Epidermal melanocyte (primary cell): ENCODE data around the gene ADGRL3.

Experiments
- DNase-seq: peaks from one replicate; pipeline ENCODE4 v3.0.0; 2011; ENCODE audit warnings: low spot score; ENCODE audit not compliant: insufficient read length

Gene ADGRL3

DNA sequence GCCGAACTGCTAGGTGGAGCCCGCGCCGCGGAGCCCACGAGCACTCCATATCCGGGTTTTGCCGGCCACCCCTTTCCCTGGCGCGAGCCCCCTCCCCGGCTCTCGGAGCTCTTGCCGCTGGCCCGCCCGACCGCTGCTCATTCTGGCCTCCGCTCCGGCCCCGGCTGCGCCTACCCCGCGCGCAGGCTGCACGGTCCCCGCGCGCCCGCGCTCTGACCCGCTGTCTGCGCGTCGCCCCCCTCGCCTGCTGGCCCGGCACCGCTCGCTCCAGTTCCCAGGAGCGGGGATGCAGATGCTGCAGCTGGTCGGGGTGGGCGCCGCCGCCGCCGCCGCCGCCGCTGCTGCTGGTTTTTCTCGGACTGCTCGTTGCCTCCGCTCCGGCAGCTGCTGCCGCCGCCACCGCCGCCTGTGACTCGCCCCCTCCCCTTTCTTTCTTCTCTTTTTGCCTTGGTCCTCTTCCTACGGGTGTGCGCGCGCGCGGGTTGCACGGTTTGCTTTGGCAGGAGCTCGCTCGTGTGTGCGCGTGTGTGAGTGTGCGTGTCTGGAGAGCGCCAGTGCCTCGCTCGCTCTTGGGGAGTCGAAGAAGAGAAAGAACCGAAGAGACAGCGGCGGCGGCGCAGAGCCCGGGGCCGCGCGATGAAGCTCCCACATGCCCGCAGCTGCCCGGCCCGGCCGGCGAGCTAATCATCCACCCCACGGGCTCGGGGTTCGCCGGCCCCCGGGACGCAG lies at the start of gene ADGRL3:
ADGRL3 (plus strand) TSS at position 140 of the 729 bp plus-strand sequence.
- DNase-seq: no peak

GRCh38 chr4:61152433-61152832 lies 47.7 kb upstream of the ADGRL3 start:
- DNase-seq: no peak

DNA sequence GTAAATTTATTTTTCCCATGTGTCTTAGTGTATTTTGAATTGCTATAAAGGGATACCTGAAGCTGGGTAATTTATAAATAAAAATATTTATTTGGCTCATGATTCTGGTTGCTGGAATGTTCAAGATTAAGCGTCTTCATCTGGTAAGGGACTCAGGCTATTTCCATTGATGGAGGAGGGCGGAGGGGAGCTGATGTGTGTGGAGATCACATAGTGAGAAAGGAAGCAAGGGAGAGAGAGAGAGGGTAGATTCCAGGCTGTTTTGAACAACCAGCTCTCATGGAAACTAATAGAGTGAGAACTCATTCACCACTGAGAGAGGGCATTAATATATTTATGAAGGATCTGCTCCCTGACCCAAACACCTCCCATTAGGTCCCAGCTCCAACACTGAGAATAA lies 39.6 kb upstream of the ADGRL3 start:
- DNase-seq: no peak

GRCh38 chr4:61162116-61162515 lies 38.0 kb upstream of the ADGRL3 start:
- no peak for DNase-seq

DNA sequence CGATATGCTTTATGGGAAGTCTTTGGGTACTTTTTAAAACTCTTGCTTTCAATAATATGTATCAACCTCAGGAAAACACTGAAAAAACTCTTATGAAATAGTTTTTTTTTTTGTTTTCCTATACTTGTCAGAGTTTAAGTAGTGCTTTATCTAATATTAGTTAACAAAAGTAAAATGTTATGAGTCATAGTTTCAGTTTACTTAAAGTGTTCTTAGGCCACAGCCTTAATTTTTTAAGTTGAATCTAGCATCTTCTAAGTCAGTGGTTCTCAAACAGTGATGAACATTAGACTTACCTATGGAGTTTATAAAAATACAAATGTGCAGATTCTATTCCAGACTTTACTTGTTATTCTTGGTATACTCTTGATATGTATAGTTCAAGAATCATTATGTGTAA lies 26.3 kb upstream of the ADGRL3 start:
- no peak for DNase-seq

- no peak for DNase-seq
Observed at GRCh38 chr4:61175495-61175894, 24.6 kb upstream of the ADGRL3 start.

- DNase-seq: no peak
Observed at GRCh38 chr4:61177367-61177766, 22.8 kb upstream of the ADGRL3 start.

GRCh38 chr4:61180405-61180804 lies 19.7 kb upstream of the ADGRL3 start:
- DNase-seq: no peak

DNA sequence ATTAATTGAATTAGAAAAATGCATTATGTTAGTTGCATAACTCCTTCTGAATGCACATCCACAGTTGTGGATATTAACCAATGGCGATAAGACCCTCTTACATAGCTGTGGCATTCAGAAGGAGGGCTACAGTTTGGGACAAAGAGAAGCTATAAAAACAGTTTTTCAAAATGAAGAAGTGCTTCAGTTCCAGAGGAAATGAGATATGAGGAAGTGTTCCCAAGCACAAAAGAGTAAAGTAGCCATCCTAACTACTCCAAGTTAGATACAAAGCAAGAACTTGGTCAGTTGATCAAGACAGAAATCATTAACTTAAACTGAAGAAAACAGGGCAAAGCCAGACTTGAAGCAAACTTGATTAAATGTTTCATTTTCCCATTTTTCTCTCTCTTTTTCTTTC lies 17.2 kb upstream of the ADGRL3 start:
- no peak for DNase-seq

DNA sequence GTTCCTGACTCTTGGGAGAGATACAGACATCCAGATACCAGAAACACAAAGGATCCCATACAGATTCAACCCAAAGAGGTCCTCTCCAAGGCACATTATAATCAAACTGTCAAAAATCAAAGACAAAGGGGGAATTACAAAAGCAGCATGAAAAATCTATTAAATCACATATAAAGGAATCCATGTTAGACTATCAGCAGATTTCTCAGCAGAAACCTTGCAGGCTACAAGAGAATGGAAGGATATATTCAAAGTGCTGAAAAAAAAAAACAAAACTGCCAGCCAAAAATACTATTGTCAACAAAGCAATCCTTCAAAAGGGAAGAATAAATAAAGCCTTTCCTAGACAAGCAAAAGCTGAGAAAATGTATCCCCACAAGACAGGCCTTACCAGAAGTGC lies 14.8 kb upstream of the ADGRL3 start:
- no peak for DNase-seq

GRCh38 chr4:61192392-61192791 lies 7.7 kb upstream of the ADGRL3 start:
- no peak for DNase-seq

DNA sequence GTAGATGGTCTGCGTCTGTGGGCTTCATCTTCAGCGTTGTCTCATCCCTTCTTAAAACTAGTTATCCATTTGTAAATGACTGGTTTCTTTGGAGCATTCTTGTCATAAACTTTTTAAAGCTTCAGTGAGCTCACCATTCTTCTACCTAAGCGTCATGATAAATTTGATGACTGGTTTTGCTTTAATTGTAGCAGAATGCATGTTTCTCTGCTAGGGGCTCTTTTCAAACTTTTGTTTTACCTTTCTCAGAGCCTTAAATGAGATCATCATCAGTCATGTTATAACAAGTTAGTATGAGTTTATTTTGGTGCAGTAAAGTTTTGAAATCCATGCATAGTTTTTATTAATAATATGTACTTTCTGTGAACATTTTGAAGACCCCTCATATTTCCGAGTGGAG lies 6.3 kb upstream of the ADGRL3 start:
- DNase-seq: no peak

GRCh38 chr4:61194571-61194970 lies 5.6 kb upstream of the ADGRL3 start:
- DNase-seq: no peak

- no peak for DNase-seq
Observed at GRCh38 chr4:61195101-61195500, 5.0 kb upstream of the ADGRL3 start.

DNA sequence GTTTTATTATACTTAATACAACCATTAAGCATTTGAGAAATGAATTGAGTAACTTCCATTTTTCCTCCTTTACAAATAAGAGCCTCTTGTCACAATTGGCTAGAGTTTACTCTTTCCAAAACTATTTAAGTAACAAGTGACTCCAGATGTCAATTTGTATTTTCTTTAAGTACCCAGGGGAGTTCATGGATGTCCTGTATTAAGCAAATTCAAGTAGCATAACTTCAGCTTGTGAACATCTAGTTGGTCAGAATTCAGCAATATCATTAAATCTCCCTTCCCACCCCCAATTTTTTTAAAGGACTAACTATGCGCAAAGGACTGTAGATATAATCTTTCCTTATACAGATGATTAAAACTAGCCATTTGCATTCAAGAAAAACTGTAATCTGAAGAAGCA lies 1.4 kb upstream of the ADGRL3 start:
- no peak for DNase-seq

- no peak for DNase-seq
Observed at GRCh38 chr4:61199873-61200186, 296 bp upstream of the ADGRL3 start.

- no peak for DNase-seq
Observed at GRCh38 chr4:61200916-61201526, 895 bp downstream of the ADGRL3 start.

GRCh38 chr4:61201561-61201960 lies 1.4 kb downstream of the ADGRL3 start:
- no peak for DNase-seq

- no peak for DNase-seq
Observed at GRCh38 chr4:61201961-61202637, 2.0 kb downstream of the ADGRL3 start.

DNA sequence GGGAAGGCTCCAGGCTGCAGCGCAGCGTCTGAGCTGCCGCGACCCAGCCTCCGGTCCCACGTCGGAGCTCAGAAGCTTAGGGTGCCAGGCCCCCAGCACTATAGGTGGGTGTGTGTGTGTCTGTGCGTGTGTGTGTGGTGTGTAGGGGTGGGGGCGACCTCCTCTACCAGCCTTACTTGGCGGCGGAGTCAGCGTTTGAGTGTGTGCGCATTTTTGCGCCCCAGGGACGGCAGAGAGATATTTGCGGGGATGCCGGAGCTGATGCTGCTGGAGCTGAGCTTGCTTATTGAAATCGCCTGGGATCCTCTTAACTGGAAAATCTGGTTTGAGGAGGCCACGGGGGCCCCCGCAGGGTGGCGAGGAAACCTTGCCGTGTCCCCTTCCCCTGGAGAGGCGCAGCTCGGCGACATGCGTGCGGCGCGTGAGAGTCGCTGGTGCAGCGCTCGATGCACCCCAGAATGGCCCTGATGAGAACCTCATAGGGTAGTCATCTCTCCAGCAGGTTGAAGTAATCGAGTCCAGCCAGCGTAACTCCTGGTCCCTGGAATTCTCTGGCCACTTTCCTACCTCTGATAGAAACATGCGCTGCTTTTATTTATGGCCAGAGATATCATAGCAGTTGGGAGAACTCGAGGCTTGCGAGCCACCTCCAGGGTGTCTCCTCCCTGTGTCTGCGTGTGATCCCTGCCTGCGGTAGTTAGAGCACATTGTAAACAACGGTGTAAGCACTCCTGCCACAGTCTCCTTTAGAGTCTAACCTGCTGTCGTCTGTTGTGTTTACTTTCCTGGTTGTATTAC lies 2.7 kb downstream of the ADGRL3 start:
- DNase-seq: no peak

- DNase-seq: no peak
Observed at GRCh38 chr4:61203436-61203790, 3.3 kb downstream of the ADGRL3 start.

- no peak for DNase-seq
Observed at GRCh38 chr4:61204353-61205060, 4.4 kb downstream of the ADGRL3 start.
